Stimulated activated CD8-positive, alpha-beta memory T cell treated with anti-CD3 and anti-CD28 coated beads, Interleukin-7, amount 100 ng/mL, for 1 hour (primary cell): Measurements from ENCODE around the gene SLC26A4.

Source experiments
- DNase-seq, 2 donors: peaks; one replicate each; pipeline ENCODE4 v3.0.0-alpha.2; 2020; ENCODE audit warnings: low read depth in 2 of 2

Gene SLC26A4

DNA sequence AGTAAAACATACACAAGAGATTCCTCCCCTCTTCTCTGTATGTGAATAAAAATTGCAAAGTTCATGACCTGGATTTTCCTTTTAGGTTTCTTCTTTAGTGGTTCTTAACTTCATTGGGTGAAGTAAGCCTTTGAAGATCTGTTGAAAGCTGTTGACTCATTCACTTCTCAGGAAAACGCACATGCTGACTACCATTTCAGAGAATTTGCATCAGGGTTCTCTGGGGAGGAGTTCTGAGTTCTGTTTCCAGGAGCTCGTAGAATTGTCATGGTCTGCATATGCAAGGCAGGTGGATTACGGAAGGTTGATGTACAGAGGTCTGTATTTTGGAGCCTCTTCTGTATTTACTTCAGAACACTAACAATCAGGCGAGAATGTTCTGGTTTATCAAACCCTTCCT, 962 bp upstream of the SLC26A4 start:
- DNase-seq = no peak

DNA sequence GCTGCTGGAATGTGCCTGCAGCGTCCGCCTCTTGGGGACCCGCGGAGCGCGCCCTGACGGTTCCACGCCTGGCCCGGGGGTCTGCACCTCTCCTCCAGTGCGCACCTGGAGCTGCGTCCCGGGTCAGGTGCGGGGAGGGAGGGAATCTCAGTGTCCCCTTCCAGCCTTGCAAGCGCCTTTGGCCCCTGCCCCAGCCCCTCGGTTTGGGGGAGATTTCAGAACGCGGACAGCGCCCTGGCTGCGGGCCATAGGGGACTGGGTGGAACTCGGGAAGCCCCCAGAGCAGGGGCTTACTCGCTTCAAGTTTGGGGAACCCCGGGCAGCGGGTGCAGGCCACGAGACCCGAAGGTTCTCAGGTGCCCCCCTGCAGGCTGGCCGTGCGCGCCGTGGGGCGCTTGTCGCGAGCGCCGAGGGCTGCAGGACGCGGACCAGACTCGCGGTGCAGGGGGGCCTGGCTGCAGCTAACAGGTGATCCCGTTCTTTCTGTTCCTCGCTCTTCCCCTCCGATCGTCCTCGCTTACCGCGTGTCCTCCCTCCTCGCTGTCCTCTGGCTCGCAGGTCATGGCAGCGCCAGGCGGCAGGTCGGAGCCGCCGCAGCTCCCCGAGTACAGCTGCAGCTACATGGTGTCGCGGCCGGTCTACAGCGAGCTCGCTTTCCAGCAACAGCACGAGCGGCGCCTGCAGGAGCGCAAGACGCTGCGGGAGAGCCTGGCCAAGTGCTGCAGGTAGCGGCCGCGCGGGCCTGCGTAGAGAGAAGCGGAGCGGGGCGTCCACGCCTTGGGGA, 645 bp downstream of the SLC26A4 start:
- DNase-seq = no peak

DNA sequence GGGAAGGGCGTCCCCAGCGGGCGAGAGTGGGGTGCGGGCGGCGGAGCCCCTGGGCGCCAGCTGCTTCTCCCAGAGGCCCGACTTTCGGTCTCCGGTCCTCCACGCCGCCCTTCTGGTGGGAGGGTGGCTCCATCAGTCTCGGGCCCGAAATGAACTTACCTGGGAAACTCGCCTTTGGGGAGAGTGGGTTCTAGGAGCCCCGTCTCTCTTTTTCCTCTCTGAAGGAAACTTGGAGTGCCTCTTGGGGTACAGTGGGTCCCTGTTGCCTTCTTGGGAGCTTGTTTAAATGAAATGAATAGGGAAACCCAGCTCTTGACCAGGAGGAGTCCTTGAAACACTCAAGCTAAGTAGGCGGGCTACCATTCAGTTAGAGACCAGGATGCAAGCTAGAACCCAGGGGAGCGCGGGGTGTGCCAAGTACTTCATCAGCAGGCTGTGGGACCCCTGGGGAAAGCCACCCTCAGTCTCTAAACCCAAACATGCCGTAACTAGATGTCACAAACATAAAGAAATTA, 1.3 kb downstream of the SLC26A4 start:
- DNase-seq = no peak

DNA sequence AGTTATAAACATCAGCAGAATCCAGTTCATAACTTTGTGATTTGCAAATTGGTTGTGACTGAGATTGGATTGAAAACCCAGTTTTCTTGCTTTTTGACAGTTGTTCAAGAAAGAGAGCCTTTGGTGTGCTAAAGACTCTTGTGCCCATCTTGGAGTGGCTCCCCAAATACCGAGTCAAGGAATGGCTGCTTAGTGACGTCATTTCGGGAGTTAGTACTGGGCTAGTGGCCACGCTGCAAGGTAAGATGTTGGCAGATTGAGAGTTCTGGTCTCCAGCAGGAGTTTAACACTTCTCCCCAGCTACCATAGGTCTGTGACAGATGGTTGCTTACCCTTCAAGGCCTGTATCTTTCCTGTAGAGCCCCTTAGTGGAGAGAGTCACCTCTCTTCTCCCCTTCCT, 2.6 kb downstream of the SLC26A4 start:
- DNase-seq = no peak

DNA sequence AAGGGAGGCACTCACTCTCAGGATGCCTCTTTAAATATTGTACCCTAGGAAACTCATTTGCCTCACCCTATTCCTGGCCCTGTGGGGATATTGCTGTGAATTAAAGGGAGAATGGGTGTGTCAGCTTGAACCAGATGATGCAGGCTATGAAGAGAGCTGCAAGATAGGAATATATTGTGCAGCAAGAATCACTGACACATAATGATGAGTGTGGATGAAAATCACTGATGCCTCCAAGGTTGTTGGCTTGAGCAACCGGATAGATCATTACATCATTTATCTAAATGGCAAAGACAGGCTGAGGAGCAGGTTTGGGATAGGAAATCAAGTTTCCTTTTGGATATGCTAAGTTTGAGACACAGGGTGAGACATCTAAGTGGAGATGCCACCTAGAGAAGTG, 6.2 kb downstream of the SLC26A4 start:
- no peak for DNase-seq

DNA sequence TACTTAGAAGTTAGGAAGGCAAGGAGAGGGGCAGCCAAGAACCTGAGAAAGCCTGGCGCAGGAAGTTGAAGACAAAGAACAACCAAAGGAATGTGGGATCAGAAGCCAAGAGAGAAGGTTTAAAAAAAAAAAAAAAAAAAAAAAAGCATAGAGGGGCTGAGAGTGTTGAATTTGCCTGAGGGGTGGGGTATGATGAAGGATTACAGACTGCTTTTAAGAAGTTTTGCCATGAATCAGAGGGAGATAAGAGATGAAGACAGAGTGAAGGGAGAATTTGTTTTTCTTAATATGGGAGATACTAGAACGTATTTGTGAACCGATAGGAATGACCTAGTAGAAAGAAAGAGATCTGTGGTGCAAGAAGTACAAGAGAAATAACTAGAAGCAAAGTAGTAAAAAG, 6.7 kb downstream of the SLC26A4 start:
- no peak for DNase-seq

DNA sequence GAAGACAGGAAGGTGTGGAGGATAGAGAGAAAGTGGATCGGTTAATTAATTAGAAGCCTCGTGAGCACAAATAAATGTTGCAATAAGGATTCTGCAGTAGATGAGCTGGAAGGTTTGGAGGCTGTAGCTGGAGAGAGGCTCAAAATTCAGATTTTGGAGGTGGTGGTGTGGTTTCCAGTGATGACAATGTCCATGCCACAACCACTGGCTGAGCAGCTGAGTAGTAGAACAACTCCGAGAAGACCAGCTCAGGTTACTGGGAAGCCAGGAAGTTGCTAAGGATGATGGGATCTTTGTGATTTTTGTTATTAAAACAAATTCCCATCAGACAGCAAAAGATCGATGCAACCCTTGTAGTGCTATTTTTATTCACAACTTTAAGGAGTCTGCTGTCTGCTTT, 7.7 kb downstream of the SLC26A4 start:
- DNase-seq = no peak

DNA sequence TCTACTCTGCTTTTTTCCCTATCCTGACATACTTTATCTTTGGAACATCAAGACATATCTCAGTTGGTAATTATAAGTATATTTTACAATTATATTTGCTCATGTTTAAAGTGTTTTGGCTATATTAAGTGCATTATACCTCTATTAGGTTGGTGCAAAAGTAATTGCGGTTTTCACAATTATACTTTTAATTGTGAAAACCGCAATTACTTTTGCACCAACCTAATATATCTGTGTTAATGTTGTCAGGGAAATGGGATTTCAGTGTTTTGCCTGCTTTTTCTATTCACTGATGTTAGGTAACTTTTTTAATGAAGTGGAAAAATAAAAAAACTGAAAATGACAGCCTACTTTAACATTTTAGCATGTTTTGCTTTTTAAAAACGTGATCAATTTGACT, 11.6 kb downstream of the SLC26A4 start:
- DNase-seq = no peak

DNA sequence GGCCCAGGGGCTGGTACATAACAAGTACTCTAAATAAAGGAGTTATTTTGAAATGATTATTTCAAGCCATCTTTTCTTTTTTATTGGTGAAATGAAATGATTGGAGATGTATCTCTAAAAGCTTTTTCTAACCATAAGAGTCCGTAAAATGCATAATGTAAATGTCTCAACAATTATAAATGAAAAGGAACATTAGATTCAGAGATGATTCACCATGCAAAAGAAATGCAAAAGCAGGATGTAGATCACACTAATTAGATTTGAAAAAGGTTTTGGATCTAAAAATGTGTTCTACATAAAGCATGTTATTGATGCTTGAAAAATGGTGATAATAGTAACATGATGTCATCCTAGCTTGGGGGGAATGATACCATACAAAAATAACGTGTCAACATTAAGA, 15.6 kb downstream of the SLC26A4 start:
- DNase-seq = no peak

DNA sequence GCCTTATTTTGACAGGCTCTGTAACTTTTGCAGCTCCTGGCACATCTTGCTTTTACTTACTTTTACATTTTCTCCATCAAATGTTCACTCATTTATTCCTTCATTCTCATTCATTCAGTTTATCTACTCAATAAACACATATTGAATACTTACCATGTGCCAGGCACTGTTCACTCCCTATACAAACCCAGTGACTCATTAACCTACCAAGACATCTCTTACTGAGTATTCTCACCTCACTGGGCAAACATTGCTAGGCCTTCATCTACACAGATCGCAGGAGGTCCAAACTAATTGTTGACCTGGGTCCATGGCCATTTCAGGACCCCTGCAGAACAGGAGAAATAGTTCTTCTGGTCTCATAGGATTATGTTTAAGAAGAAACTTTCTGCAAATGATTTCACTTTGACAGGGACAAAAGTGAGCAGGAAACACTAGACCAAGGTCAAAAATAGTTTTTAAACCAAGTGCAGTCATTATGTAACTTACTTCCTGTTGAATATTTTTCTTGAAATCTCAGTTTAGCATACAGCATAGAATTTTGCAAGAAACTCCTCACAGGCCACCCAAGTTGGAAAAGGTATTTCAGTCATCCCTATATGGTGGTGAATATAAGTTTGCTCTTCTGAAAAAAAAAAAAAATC, 17.6 kb downstream of the SLC26A4 start:
- DNase-seq = no peak

DNA sequence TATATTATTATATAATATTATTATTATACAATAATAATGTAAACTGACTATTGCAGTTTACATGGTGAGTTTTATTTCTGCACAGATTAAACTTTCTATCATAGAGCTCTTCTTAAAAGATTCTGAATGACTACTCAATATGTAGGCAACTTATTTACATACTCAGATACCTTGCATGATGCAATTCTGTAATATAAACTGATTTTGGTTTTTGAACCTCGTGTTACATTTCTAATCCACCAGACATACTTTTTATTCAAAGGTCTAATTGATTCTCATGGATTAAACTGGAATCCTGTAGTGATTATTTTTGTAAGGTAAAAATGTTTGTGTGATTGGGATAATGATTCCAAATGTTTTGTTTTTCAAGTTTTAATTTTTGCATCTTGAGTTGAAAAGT, 19.9 kb downstream of the SLC26A4 start:
- no peak for DNase-seq

DNA sequence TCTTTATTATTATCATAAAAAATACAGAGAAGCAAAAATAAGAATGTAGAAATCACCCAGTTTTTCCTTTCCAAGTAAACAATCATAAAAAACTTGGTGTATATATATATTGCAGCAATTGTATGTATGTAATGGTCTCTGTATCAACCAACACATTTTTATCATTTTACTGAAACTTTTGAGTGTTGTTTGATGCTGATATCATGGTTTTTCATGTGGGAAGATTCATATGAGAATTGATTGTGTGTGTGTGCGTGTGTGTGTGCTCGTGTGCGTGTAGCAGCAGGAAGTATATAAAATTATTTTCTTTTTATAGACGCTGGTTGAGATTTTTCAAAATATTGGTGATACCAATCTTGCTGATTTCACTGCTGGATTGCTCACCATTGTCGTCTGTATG, 22.3 kb downstream of the SLC26A4 start:
- no peak for DNase-seq

DNA sequence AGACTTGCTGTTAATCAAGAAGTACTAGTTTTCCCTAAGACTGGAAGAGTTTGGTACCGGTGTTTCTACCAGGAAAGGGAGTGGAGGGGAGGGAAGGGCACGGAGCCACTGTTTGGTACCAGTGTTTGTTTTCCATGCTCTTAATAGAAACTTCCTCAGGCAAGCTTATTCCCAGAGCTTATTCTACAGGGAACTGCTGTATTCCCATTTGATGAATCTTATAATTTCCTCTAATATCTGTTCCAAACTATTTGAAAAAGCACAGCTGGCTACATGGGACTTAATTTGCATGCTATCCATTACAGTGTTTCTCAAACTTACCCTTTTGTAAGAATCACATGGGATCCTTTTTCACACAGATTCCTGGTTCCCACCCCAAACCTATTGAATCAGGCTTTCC, 23.7 kb downstream of the SLC26A4 start:
- no peak for DNase-seq

DNA sequence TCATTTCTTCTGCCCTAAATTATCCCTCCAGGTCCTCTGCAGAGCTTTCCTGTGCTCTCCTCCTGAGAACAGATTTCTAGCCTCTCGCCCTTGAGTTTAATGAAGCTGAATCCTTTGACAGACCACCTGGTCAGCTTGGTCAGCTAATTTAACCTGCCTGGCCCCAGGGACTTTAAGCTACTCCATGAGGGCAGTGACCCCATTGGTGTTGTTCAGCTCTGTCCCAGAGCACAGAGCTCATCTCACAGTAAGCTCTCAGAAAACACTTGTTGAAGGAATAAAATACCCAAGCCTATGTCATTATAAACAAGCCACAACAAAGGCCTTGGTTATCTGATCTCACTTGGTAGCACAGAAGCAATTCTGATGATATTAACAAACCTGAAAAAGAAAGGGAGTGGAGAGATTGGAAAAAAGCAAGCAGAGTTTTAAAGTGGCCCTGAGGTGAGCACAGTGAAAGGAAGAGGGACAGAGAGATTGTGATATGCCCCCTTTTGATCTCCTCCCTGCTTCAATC, 24.4 kb downstream of the SLC26A4 start:
- no peak for DNase-seq

DNA sequence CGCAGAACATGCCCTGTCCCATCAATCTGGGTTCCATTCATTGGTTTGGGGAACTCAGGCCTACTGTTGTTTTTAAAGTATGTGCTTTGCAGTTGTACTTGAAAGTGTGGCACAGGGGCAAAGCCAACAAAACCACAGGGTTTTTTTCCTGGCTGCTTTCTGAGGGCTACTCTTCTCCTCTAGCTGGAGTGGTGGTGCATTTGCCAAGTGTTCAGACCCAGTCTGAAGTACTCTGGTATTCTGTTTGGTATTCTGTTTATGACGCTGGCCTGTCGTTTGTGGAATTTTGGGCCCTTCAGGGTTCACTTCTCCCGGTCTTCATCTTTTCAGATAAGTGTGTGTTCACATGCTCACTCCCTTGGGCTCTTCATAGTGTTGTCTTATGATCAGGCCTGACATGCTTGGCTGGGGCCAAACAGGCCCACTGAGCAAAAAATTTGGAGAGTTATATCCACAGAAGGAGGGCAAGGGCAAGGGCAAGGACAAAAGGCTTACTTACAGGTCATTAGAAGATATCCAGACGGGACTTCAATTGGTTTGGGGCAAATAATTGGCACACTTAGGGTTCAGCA, 26.3 kb downstream of the SLC26A4 start:
- DNase-seq = no peak

DNA sequence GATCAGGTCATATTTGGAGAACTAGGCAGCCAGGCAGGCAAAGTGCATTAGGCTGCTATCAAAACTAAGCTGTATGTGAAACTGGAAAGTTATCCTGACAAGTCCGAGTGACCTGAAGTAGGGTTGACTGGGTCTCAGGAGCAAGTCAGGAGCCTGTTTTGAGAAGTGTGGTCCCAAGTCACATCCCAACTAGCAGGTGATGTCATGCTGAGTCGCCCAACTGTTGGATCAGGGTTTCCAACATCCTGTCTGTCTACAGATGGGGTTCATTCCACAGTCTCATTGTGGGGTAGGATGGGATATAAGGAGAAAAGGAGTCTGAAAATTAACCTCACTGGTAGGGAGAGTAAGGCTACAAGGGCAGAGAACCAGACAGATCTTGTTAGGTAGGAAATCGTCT, 27.0 kb downstream of the SLC26A4 start:
- DNase-seq = no peak

DNA sequence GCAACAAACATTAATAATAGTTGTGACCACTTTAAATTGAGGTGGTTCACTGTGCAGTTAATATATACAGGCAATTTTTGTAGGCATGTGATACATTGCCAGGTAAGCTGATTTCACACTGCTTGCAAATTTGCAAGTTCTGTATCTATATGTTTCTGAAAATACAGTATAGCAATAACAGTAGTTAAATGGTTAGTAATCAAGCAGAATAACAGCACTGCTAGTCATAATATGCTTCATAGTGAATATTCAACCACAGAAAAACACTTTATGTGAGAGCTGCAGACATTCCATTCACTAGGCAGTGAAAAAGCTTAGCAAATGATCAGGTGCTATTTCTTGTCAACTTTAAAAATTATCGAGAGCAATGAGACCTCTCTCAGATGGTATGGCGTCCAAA, 28.9 kb downstream of the SLC26A4 start:
- DNase-seq = no peak

DNA sequence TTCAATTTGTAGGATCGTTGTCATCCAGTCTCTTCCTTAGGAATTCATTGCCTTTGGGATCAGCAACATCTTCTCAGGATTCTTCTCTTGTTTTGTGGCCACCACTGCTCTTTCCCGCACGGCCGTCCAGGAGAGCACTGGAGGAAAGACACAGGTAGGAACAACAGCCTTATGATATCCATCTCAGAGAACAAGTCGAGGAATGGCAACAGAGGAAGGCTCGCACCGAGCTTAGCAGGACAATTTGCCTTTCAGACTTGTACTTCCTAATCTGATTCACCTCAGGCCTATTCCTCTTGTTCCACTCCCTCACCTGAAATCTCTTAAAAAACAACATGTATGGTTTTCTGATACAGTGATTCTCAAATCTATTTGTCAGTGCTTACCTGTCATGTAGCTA, 29.5 kb downstream of the SLC26A4 start:
- DNase-seq = no peak

DNA sequence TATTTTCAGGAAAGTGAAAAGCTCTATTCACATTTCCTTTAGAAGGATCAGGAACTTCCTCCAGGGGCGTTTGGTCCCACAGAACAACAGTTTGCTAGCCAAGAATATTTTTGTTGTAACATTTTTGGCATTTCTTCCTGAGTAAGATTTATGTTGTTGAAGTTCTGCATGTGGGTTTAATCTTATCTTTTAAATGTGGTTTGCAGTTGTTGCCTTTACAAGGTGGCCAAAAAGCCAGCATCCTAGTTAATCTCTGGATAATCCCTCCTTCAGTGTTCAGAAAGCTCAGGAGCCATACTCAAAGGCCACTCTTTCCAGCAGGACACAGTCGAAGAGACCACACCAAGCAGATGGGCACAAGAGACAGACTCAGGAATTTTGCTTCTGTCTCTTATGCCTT, 30.0 kb downstream of the SLC26A4 start:
- no peak for DNase-seq

DNA sequence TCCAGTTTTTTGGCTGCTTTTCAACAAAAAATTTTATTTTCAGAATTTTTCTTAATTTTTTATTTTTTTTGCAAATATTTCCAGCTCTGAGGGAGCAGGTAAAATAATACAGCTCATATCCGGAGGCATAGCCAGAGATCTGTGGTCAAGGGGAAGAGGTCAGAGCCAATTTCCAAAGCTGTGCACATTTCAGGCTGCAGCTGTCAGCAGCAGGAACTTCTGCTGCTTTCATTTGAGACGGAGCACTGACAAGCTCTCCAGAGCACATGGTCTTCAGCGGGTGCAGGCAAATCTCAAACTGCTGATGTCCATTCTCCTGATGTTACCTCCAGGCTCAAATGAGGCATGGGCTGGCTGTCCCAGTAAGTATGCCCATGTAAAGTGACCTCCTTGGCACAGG, 31.1 kb downstream of the SLC26A4 start:
- DNase-seq = no peak

DNA sequence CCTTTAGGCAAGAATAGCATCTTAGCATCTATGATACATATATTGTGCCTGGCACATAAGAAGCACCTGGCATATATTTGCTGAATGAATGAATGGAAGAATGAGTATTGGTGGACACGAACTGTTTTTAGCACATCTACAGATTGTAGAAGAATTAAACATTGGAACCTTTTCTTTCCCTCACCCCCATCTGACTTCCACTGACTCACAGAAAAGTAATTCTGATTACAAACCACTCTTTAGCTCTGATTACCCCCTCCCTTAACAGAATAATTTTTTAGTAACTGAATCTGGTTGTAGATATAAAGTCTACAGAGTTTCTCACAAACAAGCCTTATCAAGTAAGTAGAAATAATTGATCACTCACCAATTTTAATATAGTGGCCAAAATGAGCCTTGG, 31.9 kb downstream of the SLC26A4 start:
- no peak for DNase-seq

DNA sequence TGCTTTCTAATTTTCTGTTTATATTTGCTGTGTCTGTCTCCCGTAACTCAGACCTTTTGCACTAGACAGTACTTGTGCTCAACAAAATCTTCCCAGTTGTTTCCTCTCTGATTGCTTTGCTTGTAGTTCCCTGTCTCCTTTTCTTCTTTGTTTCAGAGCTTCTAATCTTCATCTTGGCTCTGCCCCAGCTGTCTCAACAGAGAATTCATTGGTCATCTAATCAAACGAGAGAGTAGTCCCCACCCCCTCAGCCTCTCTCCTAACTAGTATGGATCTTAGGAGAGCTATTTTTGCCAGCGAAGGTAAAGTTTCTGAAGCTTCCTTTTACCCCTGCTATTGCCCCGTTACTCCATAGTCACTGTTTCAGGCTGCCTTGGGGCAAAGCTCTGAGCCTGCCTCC, 32.8 kb downstream of the SLC26A4 start:
- no peak for DNase-seq

DNA sequence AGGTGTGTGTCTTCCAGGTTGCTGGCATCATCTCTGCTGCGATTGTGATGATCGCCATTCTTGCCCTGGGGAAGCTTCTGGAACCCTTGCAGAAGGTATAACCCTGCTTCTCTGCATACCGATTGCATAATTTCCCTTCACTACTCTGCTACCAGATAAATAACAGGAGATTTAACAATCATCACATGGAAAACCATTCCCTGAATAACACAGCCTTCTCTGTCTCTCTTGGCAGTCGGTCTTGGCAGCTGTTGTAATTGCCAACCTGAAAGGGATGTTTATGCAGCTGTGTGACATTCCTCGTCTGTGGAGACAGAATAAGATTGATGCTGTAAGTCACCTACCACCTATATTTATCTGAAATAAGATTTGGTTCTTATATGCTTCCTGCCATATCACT, 33.8 kb downstream of the SLC26A4 start:
- no peak for DNase-seq
